ENCODE data around the gene MC1R.

Gene MC1R

DNA sequence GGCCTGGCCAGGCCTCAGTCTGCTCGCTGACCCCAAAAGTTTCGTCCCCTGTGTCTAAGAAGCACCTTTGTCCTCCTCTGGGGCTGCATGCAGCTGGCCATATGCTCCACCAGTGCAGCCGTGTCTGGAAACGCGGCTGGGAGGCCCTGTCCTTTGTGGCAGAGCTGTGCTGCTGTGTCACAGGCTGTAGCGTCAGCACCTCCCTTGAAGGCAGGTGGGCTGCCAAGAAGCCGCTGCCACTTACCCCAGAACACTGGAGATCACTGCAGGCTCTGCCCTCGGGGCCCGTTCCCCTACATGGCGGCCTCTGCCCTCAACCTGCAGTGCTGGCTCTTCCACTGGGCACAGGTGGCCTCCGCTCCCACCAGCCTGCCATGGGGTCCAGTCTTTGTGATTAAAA lies 15.7 kb upstream of the MC1R start:
- H4K20me1 ChIP-seq (ENCODE audit: insufficient read depth, low read length): peaks cover 23% of the 10 kb centered on the region
- H3K9me3 ChIP-seq (ENCODE audit: insufficient read depth, low read length, severe bottlenecking): no peaks in the 10 kb centered on the region
- H3K4me1 ChIP-seq (ENCODE audit: insufficient read depth, low read length): no peaks in the 10 kb centered on the region
- H2AFZ ChIP-seq (ENCODE audit: low read depth, low read length): no peak overlapping the region
- ATAC-seq (ENCODE audit: insufficient read depth, low read depth) (no peak), DNase-seq (no peak)
- peaks cover 77% of the 10 kb centered on the region for H3K36me3 ChIP-seq (ENCODE audit: insufficient read depth, low read length)
- no peak overlapping the region for H3K4me3 ChIP-seq (ENCODE audit: low read depth in 1 of 2, low read length in 2 of 2)
- no peaks in the 10 kb centered on the region for H3K27me3 ChIP-seq (ENCODE audit: insufficient read depth, low read length, poor library complexity)
- no peak overlapping the region for H3K9ac ChIP-seq (ENCODE audit: low read depth, low read length)
- no peak overlapping the region for H3K27ac ChIP-seq (ENCODE audit: low read length)
- H3K79me2 ChIP-seq (ENCODE audit: insufficient read depth, low read length): no peaks in the 10 kb centered on the region
- no peak overlapping the region for H3K4me2 ChIP-seq (ENCODE audit: insufficient read depth, low read length)
- TF ChIP-seq EZH2 (IDR thresholded peaks at IDR 0.05; ENCODE audit: borderline replicate concordance, low read depth, low read length, severe bottlenecking) (no peak), CTCF (IDR thresholded peaks at IDR 0.05; ENCODE audit: borderline replicate concordance, extremely low read depth, low read length, poor library complexity, severe bottlenecking) (no peak)

- H3K36me3 ChIP-seq (ENCODE audit: insufficient read depth, low read length): peaks cover 76% of the 10 kb centered on the region
These were observed 14.7 kb upstream of the MC1R start for GRCh38 chr16:89903908-89904515.

DNA sequence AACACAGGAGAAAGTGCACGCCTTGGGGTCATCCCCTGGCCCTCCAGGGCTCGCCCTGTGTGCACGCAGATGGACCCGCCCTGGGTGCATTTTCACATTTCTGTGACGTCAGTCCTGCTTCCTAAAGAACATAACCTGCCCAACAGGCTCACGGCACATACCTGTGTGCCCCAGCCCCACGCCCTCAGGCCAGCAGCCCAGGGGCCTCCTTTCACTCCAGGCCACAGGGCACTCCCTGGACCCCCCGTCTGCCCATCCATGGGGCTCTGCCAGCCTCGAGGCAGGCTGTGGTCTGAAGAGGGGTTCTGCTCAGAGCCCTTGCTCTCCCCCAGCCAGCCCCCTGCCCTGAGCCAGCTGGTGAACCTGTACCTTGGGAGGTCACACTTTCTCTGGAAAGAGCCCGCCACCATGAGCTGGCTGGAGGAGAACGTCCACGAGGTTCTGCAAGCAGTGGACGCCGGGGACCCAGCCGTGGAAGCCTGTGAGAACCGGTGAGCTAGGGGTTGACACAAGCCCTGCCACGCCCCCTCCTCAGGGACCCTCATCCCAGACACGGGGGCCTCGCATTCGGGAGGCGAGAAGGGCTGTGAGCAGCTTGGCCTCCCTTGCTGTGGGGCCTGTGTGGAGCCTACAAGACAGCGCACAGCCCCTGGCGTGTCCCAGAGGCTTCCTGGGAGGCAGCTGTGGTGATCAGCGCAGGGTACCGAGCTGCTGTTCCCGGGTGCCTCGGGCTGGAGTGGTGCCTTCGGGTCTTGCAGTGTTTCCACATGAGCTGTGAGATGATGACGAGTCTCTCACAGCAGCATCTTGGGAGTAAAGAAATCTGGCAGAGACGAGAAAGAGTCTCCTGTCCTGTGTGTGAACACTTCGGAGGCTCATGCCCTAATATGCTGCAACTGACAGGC lies 13.8 kb upstream of the MC1R start:
- H3K4me3 ChIP-seq (ENCODE audit: low read depth in 1 of 2, low read length in 2 of 2): no peak overlapping the region
- H3K27me3 ChIP-seq (ENCODE audit: insufficient read depth, low read length, poor library complexity): no peaks in the 10 kb centered on the region
- no peaks in the 10 kb centered on the region for H3K79me2 ChIP-seq (ENCODE audit: insufficient read depth, low read length)
- no peak for TF ChIP-seq EZH2 (IDR thresholded peaks at IDR 0.05; ENCODE audit: borderline replicate concordance, low read depth, low read length, severe bottlenecking)
- no peak for TF ChIP-seq CTCF (IDR thresholded peaks at IDR 0.05; ENCODE audit: borderline replicate concordance, extremely low read depth, low read length, poor library complexity, severe bottlenecking)
- H3K27ac ChIP-seq (ENCODE audit: low read length): no peak overlapping the region
- H4K20me1 ChIP-seq (ENCODE audit: insufficient read depth, low read length): peaks cover 21% of the 10 kb centered on the region
- H3K9ac ChIP-seq (ENCODE audit: low read depth, low read length): no peak overlapping the region
- no peak for DNase-seq
- H2AFZ ChIP-seq (ENCODE audit: low read depth, low read length): no peak overlapping the region
- H3K36me3 ChIP-seq (ENCODE audit: insufficient read depth, low read length): peaks cover 75% of the 10 kb centered on the region
- H3K4me2 ChIP-seq (ENCODE audit: insufficient read depth, low read length): no peak overlapping the region
- H3K9me3 ChIP-seq (ENCODE audit: insufficient read depth, low read length, severe bottlenecking): no peaks in the 10 kb centered on the region
- ATAC-seq (ENCODE audit: insufficient read depth, low read depth): peak; percentile 12; the same call in 2 of the 3 replicates
- no peaks in the 10 kb centered on the region for H3K4me1 ChIP-seq (ENCODE audit: insufficient read depth, low read length)

More at GRCh38 chr16:89903908-89904515, 14.7 kb upstream of the MC1R start:
- H3K9ac ChIP-seq (ENCODE audit: low read depth, low read length): no peak overlapping the region
- ATAC-seq (ENCODE audit: insufficient read depth, low read depth): no peak
- H3K27ac ChIP-seq (ENCODE audit: low read length): no peak overlapping the region
- no peak overlapping the region for H3K4me3 ChIP-seq (ENCODE audit: low read depth in 1 of 2, low read length in 2 of 2)
- H3K9me3 ChIP-seq (ENCODE audit: insufficient read depth, low read length, severe bottlenecking): no peaks in the 10 kb centered on the region
- no peak overlapping the region for H2AFZ ChIP-seq (ENCODE audit: low read depth, low read length)
- no peak for TF ChIP-seq CTCF (IDR thresholded peaks at IDR 0.05; ENCODE audit: borderline replicate concordance, extremely low read depth, low read length, poor library complexity, severe bottlenecking)
- no peak for TF ChIP-seq EZH2 (IDR thresholded peaks at IDR 0.05; ENCODE audit: borderline replicate concordance, low read depth, low read length, severe bottlenecking)
- no peak overlapping the region for H3K4me2 ChIP-seq (ENCODE audit: insufficient read depth, low read length)
- no peak for DNase-seq
- no peaks in the 10 kb centered on the region for H3K79me2 ChIP-seq (ENCODE audit: insufficient read depth, low read length)
- no peaks in the 10 kb centered on the region for H3K4me1 ChIP-seq (ENCODE audit: insufficient read depth, low read length)
- H4K20me1 ChIP-seq (ENCODE audit: insufficient read depth, low read length): peaks cover 19% of the 10 kb centered on the region
- no peaks in the 10 kb centered on the region for H3K27me3 ChIP-seq (ENCODE audit: insufficient read depth, low read length, poor library complexity)

Data from DND-41 (cell line).